Inflammatory macrophage (primary cell): ENCODE data around the gene PAPSS2.
A peak's percentile ranks its signal among the peaks of the same experiment; 100 is the strongest.

Experiments
- DNase-seq, 2 donors: peaks; one replicate each; pipeline ENCODE4 v3.0.0-alpha.2; 2020 to 2022

Gene PAPSS2

GRCh38 chr10:87672551-87672950 lies 12.9 kb downstream of the PAPSS2 start:
- no peak for DNase-seq

DNA sequence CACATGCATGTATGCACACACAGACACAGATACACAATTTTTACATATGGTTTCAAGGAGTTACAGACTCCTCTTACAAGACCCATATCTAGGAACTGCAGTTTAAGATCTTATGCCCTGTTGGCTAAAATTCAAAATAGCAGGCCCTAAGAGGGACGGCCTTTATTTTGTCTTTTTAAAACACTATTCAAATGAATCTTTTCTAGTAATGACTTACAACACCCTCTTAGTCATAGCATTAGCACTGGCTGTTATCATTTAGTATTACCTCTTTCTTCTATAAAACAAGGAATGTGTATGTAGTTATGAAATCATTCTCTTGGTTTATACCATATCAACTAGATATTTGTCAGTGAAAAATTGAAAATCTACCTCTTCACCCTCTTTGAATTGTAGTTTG lies 15.3 kb downstream of the PAPSS2 start:
- no peak for DNase-seq

GRCh38 chr10:87675396-87676376 lies 16.0 kb downstream of the PAPSS2 start:
- no peak for DNase-seq

DNA sequence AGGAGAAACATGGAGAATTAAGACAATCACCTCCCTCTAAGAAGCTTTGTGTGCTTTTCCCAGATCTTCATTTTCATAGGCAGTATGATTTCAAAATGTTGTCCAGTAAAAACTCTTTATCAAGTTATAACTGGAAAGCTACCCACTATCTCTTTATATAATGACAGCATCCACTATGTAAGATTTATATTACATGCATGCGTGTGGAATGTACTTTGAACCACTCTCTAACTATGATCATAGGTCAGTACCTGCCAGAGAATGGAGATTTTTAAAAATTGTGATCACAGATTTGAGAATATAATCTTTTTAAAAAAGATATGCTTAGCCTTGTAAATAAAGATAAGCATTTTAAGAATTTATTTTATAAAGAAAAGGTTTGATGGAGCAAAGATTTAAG lies 17.9 kb downstream of the PAPSS2 start:
- DNase-seq, result no peak

GRCh38 chr10:87678302-87678701 lies 18.6 kb downstream of the PAPSS2 start:
- DNase-seq, result no peak

DNA sequence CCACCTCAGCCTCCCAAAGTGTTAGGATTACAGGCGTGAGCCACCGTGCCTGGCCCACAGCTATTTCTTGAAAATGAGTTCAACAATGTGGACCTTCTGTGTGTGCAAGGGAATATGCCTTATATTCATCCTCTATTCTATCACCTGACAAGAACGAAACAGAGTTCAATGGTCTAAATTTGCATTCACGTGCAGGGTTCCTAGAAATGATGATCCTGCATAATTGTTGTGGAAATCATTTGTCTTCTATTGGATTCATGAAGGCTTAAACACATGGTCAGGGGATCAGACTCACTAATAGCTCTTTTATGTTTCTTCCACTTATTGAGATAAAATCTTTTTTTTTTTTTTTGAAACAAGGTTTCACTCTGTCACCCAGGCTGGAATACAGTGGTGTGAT lies 23.7 kb downstream of the PAPSS2 start:
- DNase-seq, result no peak

DNA sequence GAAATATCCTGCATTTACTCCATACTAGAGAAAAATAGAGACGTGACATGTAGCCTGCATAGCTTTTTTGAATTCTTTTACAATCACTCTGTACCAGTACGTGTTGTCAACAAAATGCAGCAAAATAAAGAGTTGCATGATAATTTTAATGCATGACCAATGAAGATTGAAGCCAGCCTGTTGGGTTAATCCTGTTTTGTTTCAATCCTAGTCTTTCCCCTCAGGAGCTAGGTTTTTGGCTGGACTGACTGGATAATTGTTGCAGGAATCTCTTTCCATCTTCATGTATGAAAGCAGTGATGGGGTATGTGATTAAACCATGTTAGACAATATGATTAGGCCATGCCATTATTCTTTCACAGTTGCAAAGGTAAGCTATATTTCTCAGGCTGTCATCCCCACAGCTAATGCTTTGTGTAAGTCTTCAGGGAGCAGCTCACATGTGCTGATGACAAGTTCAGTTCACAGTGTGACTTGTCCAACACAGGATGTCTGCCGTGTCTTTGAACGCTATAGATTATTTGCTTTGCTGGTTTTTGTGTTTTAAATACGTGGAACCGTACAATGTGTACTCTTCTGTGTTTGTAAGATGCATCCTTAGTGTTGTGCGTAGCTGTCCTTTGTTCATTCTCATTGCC lies 24.4 kb downstream of the PAPSS2 start:
- DNase-seq, result no peak

- DNase-seq, result no peak
Measured at GRCh38 chr10:87685832-87686574, 26.3 kb downstream of the PAPSS2 start.

DNA sequence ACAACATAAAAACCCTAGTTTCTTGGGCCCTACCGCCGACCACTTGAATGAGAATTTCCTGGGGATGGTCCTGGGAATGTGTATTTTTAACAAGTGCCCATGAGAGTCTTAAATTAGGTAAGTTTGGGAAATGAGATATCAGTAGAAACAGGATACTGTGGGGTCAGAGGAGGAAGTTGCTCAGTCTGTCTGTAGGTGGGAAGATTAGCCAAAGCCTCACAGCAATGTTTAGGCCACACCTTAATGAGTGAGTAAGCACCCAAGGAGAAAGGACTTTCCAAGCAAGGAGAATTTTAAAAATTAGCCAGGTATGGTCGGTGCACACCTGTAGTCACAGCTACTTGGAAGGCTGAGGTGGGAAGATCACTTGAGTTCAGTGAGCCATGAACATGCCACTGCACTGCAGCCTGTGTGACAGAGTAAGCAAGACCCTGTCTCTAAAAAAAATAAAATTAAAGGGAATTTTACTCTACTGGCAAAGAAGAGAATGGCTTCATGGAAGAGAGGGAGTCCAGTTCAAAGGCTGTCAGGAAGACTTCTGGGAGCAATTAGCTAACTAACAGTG lies 31.9 kb downstream of the PAPSS2 start:
- peak; percentile 30 to 53 for DNase-seq

GRCh38 chr10:87692956-87693484 lies 33.3 kb downstream of the PAPSS2 start:
- no peak for DNase-seq

DNA sequence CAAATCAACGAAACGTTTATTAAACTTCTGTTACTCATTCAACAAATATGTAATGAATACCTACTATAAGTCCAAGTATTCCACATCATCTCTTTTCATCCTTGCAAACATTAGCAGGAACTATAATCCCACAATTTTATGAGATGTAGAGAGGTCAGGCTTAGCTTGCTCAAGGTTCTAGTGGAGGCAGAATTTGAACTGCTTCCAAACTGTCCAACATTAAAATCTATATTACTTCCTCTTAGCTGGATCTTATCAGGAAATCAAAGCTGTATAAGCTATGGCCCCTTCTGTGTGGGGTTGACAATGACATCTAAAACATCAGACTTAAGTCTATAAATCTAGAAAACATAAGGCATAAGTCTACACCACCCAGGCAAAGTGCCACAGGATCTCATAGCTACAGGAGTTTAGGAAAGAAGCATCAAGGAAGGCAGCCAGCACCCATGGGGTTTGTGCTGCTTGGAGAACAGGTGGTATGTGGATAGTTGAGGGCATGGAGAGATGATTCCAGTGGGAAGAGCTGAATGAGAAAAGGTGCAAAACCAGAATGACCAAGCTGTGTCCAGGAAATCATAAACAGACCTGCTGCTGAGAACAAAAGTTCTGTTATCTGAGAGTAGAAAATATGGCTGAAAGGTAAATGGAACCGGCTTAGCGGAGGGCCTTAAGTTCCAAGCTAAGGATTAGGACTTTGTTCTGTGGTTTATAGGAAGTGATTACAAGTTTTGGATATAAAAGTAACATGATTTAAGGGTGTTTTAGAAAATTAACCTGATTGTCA lies 34.5 kb downstream of the PAPSS2 start:
- DNase-seq, result no peak

- DNase-seq, result no peak
Measured at GRCh38 chr10:87695074-87695473, 35.4 kb downstream of the PAPSS2 start.

- DNase-seq, result no peak
Measured at GRCh38 chr10:87696922-87697745, 37.5 kb downstream of the PAPSS2 start.

DNA sequence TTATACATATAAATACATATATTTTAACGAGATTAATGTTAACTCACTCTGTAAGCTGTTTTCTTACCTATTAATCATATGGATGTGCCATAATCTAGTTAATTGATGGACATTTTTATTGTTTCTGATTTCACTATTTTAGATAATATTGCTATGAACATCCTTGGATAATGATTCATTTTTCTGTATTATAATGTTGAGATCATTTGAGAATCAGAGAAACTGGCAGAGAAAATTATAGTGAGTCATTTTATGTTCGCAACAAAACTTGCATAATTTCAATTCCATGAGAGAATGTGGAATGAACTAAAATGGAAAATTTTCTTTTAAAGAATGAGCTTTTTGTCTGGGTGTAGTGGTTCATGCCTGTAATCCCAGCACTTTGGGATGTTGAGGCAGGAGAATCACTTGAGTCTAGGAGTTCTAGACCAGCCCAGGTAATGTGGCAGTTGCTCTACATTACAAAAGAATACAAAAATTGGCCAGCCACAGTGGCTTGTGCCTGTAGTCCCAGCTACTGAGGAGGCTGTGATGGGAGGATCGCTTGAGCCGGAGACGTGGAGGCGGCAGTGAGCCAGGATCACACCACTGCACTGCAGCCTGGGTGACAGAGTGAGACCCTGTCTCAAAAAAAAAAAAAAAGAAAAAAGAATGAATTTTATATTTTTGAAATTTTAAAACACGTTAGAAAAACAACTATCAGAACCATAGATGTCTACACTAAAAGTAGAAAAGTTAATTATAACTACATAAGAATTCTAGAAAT lies 40.5 kb downstream of the PAPSS2 start:
- no peak for DNase-seq

DNA sequence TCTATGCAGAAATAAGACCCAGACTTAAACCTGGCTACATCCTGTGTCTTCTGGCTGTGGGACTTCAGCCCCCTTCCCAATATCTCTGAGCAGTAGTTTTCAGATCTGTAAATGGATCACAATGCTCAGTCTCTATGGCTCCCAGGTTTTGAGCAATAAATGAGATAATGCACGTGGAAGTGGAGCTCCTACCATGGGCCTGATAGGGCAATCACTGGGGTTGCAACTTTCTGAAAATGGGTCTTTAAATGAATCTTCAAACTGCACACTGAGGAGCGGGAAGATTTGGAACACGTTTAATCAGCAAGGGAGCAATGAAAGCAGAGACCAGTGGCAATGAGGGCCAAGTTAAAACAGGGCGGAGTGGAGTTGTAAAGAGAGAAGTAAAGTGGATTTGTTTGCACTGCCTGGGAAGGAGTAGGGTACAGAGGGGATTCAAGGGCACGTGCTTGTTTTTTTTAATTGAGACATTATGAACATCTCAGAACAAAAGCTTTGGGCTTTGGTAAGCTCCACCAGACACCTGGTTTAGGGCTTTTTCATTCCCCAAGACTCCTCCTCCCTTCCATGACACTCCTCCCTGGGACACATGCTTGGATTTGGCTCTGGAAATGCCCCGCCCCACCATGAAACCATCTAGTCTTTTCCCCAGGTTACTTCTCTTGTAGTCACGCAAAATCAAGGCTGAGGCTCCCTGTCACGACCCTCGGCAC lies 42.7 kb downstream of the PAPSS2 start:
- no peak for DNase-seq

- DNase-seq, result no peak
Measured at GRCh38 chr10:87702973-87703294, 43.3 kb downstream of the PAPSS2 start.

DNA sequence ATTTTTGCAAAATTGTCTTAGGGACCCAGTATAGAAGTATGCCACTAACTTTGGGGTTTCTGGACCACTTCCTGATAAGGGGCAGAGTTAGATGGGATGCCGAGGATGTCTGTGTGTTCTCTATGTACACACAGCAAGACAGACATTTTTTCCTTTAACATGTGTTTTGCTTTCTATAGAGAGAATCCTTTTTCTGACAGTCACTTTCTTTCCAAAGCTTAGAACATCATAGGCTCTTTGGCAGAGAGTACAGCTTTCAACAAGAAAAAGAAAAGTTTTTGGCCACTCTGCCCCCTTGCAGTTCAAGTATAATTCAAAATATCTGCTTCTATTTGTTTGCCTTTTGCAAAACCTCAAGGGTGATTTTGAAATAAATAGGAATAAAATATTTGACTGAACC lies 44.1 kb downstream of the PAPSS2 start:
- no peak for DNase-seq

- DNase-seq, result no peak
Measured at GRCh38 chr10:87705339-87705738, 45.7 kb downstream of the PAPSS2 start.

- no peak for DNase-seq
Measured at GRCh38 chr10:87706731-87707130, 47.1 kb downstream of the PAPSS2 start.

GRCh38 chr10:87707254-87707653 lies 47.6 kb downstream of the PAPSS2 start:
- no peak for DNase-seq
